IPS DF 19.7 (cell line): ENCODE data around the gene RPS10.
"Not testable (repeated sequence)": the region's sequence is repeated elsewhere in the genome, so short reads cannot be mapped to it uniquely, and the experiment has no call there.

Source experiments
- DNase-seq: peaks from one replicate; pipeline ENCODE4 v3.0.0-alpha.2; 2013; ENCODE audit warnings: low read depth, low spot score

Gene RPS10

GRCh38 chr6:34447910-34448309 is 22.0 kb upstream of the RPS10 start:
- no peak for DNase-seq

GRCh38 chr6:34447386-34447785 is 21.5 kb upstream of the RPS10 start:
- no peak for DNase-seq

DNA sequence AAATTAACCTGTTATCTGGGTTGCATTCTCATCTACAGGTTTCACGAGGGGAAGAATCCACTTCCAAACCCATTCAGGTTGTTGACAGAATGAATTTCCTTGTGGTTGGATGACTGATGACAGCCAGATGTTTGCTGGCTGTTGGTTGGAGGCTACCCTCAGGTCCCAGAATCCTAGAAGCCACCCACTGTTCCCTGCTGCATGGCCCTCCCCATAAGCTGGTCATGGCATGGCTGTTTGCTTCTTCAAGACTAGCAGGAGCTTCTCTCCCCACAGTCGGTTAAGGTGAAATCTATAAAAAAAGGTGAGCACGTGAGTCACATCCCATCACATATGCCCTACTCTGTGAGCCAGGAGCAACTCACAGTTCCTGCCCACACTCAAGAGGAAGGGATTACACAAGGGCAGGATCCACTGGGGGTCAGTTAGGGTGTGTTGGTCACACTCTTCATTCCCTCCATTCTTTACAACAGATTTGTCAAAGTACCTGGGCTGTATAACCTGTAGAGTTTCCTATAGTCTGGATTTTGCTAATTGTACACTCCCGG is 19.5 kb upstream of the RPS10 start:
- no peak for DNase-seq

GRCh38 chr6:34441526-34441925 is 15.7 kb upstream of the RPS10 start:
- DNase-seq: no peak

DNA sequence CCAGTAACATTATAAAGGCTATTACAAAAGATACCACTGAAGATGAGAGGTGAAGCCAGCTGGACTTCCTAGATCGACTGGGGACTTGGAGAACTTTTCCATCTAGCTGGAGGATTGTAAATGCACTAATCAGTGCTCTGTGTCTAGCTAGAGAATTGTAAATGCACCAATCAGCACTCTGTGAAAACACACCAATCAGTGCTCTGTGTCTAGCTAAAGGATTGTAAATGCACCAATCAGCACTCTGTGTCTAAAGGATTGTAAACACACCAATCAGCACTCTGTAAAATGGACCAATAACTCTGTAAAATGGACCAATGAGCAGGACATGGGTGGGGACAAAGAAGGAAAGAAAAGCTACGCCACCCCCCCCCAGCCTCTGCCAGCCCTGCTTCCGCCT is 13.6 kb upstream of the RPS10 start:
- no peak for DNase-seq

DNA sequence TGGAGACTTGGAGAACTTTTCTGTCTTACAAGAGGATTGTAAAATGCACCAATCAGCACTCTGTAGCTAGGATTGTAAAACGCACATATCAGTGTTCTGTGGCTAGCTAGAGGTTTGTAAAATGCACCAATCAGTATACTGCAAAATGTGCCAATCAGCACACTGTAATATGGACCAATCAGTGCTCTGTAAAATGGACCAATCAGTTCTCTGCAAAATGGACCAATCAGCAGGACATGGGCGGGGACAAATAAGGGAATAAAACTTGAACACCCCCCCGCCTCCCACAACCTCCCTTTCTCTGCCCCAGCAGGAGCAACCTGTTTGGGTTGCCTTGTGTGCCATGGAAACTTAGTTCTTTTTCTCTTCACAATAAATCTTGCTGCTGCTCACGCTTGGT is 12.8 kb upstream of the RPS10 start:
- no peak for DNase-seq

- no peak for DNase-seq
Observed at GRCh38 chr6:34437644-34437970, 11.7 kb upstream of the RPS10 start.

GRCh38 chr6:34436803-34437643 is 11.2 kb upstream of the RPS10 start:
- DNase-seq: no peak

GRCh38 chr6:34435916-34436315 is 10.0 kb upstream of the RPS10 start:
- no peak for DNase-seq

GRCh38 chr6:34425132-34425497 is 754 bp downstream of the RPS10 start:
- DNase-seq: no peak

GRCh38 chr6:34424200-34425131 is 1.4 kb downstream of the RPS10 start:
- DNase-seq: no peak

- DNase-seq: no peak
Observed at GRCh38 chr6:34423254-34423653, 2.6 kb downstream of the RPS10 start.

GRCh38 chr6:34418367-34418766 is 7.5 kb downstream of the RPS10 start:
- no peak for DNase-seq

- DNase-seq: no peak
Observed at GRCh38 chr6:34416877-34417371, 8.9 kb downstream of the RPS10 start.

DNA sequence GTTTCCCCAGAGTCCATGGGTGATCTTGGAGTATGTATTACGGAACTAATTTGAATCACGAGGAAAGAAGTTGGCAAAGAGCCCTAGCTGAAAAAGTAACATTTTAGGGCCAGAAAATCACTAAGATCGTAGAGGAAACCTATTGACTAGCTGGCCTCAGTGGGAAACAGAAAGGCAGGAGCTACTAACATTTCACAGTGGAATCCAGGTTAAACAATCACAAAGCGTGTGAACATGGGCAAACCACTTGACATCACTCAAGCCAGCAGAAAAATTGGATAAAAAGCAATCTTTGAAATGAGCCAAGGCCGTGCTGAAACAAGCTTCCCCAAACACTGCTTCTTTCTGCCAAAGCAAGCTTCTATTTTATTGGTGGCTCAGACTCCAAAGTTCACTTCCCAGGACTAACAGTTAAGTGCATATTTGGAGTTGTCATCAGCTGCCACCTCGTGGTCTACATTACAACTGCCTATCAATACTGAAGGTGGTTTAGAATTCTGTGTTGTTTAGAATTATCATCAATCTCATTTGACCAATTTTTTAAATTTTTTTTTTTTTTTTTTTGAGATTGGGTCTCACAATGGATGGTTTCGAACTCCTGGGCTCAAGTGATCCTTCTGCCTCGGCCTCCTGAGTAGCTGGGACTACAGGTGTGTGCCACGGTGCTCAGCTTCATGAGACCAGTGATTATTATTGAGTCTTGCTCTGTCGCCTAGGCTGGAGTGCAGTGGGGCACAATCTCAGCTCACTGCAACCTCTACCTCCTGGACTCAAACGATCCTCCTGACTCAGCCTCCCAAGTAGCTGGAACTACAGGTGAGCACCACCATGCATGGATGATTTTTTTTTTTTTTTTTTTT is 10.6 kb downstream of the RPS10 start:
- DNase-seq: no peak

GRCh38 chr6:34412643-34413214 is 13.1 kb downstream of the RPS10 start:
- DNase-seq: no peak

- DNase-seq: no peak
Observed at GRCh38 chr6:34412016-34412415, 13.9 kb downstream of the RPS10 start.

DNA sequence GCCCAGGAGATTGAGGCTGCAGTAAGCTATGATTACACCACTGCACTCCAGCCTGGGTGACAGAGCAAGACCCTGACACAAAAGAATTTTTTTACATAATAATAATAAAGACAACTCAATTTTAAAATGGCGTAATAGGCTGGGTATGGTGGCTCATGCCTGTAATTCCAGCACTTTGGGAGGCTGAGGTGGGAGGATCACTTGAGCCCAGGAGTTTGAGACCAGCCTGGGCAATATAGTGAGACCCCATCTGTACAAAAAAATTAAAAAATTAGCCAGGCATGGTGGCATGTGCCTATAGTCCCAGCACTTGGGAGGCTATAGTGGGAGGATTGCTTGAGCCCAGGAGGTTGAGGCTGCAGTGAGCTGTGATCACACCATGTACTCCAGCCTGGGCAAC is 18.0 kb downstream of the RPS10 start:
- not testable (repeated sequence) for DNase-seq

- no peak for DNase-seq
Observed at GRCh38 chr6:34396518-34396917, 29.4 kb downstream of the RPS10 start.

- DNase-seq: no peak
Observed at GRCh38 chr6:34393966-34394305, 31.9 kb downstream of the RPS10 start.
